Stimulated activated effector memory CD8-positive, alpha-beta T cell treated with anti-CD3 and anti-CD28 coated beads, Interleukin-12 subunit alpha, Interleukin-12 subunit beta, amount 100 ng/mL, for 72 hours (primary cell): Measurements from ENCODE around the gene CLASRP.

Experiments used
- ATAC-seq: fragments of 150-1000 bp; cut with Tn5 transposase; 2 replicates; pipeline ENCODE4 v1.10.0; 2021
- DNase-seq, 2 donors: peaks; one replicate each; pipeline ENCODE4 v3.0.0; 2021 to 2022; ENCODE audit warnings: low spot score in 2 of 2
- H3K27ac Mint-ChIP-seq: one replicate; pipeline ENCODE4 v1.8.0; 2022; ENCODE audit warnings: mild to moderate bottlenecking, mixed read lengths
- H3K36me3 Mint-ChIP-seq: one replicate; pipeline ENCODE4 v1.8.0; 2022; ENCODE audit warnings: mild to moderate bottlenecking, mixed read lengths
- H3K4me1 Mint-ChIP-seq: one replicate; pipeline ENCODE4 v1.8.0; 2022; ENCODE audit warnings: mixed read lengths
- H3K4me3 Mint-ChIP-seq: one replicate; pipeline ENCODE4 v1.8.0; 2022; ENCODE audit warnings: mild to moderate bottlenecking, mixed read lengths
- H3K9me3 Mint-ChIP-seq: one replicate; pipeline ENCODE4 v1.8.0; 2022; ENCODE audit warnings: mixed read lengths

The CLASRP gene

GRCh38 chr19:45079063-45079910, 40.4 kb downstream of the CLASRP start, which contains the start of gene GEMIN7:
TSS of gene GEMIN7 (plus strand) at chr19:45079260. CDS start at chr19:45090115, 10,855 bp downstream.
- peaks cover 55% of the 10 kb centered on the region for H3K4me1 Mint-ChIP-seq
- no peaks in the 10 kb centered on the region for H3K9me3 Mint-ChIP-seq
- H3K27ac Mint-ChIP-seq, result peak within 1 kb of the TSS; percentile 98
- peak within 1 kb of the TSS; percentile 99 for H3K4me3 Mint-ChIP-seq
- DNase-seq (peak; percentile 83 to 93), ATAC-seq (peak; percentile 78)
- peaks cover 53% of the 10 kb centered on the region for H3K36me3 Mint-ChIP-seq

GRCh38 chr19:45079911-45080370, 41.1 kb downstream of the CLASRP start:
- H3K4me3 Mint-ChIP-seq, result peak overlapping the region; percentile 99
- H3K9me3 Mint-ChIP-seq, result no peaks in the 10 kb centered on the region
- peaks cover 50% of the 10 kb centered on the region for H3K4me1 Mint-ChIP-seq
- DNase-seq, result no peak
- ATAC-seq, result no peak
- peak overlapping the region; percentile 98 for H3K27ac Mint-ChIP-seq
- H3K36me3 Mint-ChIP-seq, result peaks cover 55% of the 10 kb centered on the region

- ATAC-seq (no peak), DNase-seq (no peak)
- Mint-ChIP-seq H3K36me3 (peaks cover 75% of the 10 kb centered on the region), H3K4me3 (peak overlapping the region; percentile 99), H3K27ac (peak overlapping the region; percentile 33), H3K9me3 (no peaks in the 10 kb centered on the region), H3K4me1 (peaks cover 53% of the 10 kb centered on the region)
Observed at GRCh38 chr19:45082170-45082569, 43.3 kb downstream of the CLASRP start.

- H3K9me3 Mint-ChIP-seq, result no peaks in the 10 kb centered on the region
- no peak overlapping the region for H3K4me3 Mint-ChIP-seq
- peaks cover 38% of the 10 kb centered on the region for H3K4me1 Mint-ChIP-seq
- peak overlapping the region; percentile 79 for H3K27ac Mint-ChIP-seq
- no peak for ATAC-seq
- H3K36me3 Mint-ChIP-seq, result peaks cover 95% of the 10 kb centered on the region
- DNase-seq, result no peak
Observed at GRCh38 chr19:45086480-45086879, 47.6 kb downstream of the CLASRP start.

- DNase-seq, result peak; percentile 30 to 76
- ATAC-seq, result peak; percentile 82
- H3K27ac Mint-ChIP-seq, result peak overlapping the region; percentile 79
- no peaks in the 10 kb centered on the region for H3K9me3 Mint-ChIP-seq
- peak overlapping the region; percentile 61 for H3K4me3 Mint-ChIP-seq
- peaks cover 39% of the 10 kb centered on the region for H3K4me1 Mint-ChIP-seq
- H3K36me3 Mint-ChIP-seq, result peaks cover 95% of the 10 kb centered on the region
Observed at GRCh38 chr19:45087531-45087930, 48.7 kb downstream of the CLASRP start.

GRCh38 chr19:45090034-45090433, 51.2 kb downstream of the CLASRP start:
- Mint-ChIP-seq H3K4me3 (no peak overlapping the region), H3K27ac (no peak overlapping the region), H3K9me3 (no peaks in the 10 kb centered on the region), H3K4me1 (peaks cover 62% of the 10 kb centered on the region), H3K36me3 (peaks cover 95% of the 10 kb centered on the region)
- DNase-seq (no peak), ATAC-seq (no peak)

GRCh38 chr19:45090606-45091005, 51.8 kb downstream of the CLASRP start:
- Mint-ChIP-seq H3K9me3 (no peaks in the 10 kb centered on the region), H3K27ac (no peak overlapping the region), H3K4me1 (peaks cover 65% of the 10 kb centered on the region), H3K36me3 (peaks cover 91% of the 10 kb centered on the region), H3K4me3 (no peak overlapping the region)
- ATAC-seq, result no peak
- no peak for DNase-seq

- peaks cover 70% of the 10 kb centered on the region for H3K4me1 Mint-ChIP-seq
- no peaks in the 10 kb centered on the region for H3K9me3 Mint-ChIP-seq
- H3K36me3 Mint-ChIP-seq, result peaks cover 86% of the 10 kb centered on the region
- peak; percentile 92 to 95 for DNase-seq
- H3K27ac Mint-ChIP-seq, result peak overlapping the region; percentile 100
- ATAC-seq, result peak; percentile 80
- H3K4me3 Mint-ChIP-seq, result peak overlapping the region; percentile 94
Observed at GRCh38 chr19:45091031-45091923, 52.4 kb downstream of the CLASRP start.

GRCh38 chr19:45092747-45093678, 54.2 kb downstream of the CLASRP start, which contains the start of gene PPP1R37:
TSS of gene PPP1R37 (plus strand) at chr19:45093179. CDS start at chr19:45093326, 147 bp downstream.
- peak; percentile 81 for ATAC-seq

GRCh38 chr19:45094137-45094536, 55.3 kb downstream of the CLASRP start:
- H3K4me3 Mint-ChIP-seq, result peak overlapping the region; percentile 94
- H3K36me3 Mint-ChIP-seq, result peaks cover 67% of the 10 kb centered on the region
- DNase-seq (no peak), ATAC-seq (no peak)
- peak overlapping the region; percentile 100 for H3K27ac Mint-ChIP-seq
- H3K4me1 Mint-ChIP-seq, result peaks cover 74% of the 10 kb centered on the region
- no peaks in the 10 kb centered on the region for H3K9me3 Mint-ChIP-seq

More at GRCh38 chr19:45092747-45093678, 54.2 kb downstream of the CLASRP start, which contains the start of gene PPP1R37:
- peaks cover 78% of the 10 kb centered on the region for H3K36me3 Mint-ChIP-seq
- DNase-seq, result peak; percentile 77 to 94
- no peaks in the 10 kb centered on the region for H3K9me3 Mint-ChIP-seq
- peak within 1 kb of the TSS; percentile 100 for H3K27ac Mint-ChIP-seq
- peak within 1 kb of the TSS; percentile 94 for H3K4me3 Mint-ChIP-seq
- peaks cover 70% of the 10 kb centered on the region for H3K4me1 Mint-ChIP-seq

- Mint-ChIP-seq H3K9me3 (no peaks in the 10 kb centered on the region), H3K36me3 (peaks cover 61% of the 10 kb centered on the region), H3K27ac (peak overlapping the region; percentile 100), H3K4me3 (peak overlapping the region; percentile 94), H3K4me1 (peaks cover 80% of the 10 kb centered on the region)
- DNase-seq (no peak), ATAC-seq (no peak)
Observed at GRCh38 chr19:45094707-45095106, 55.9 kb downstream of the CLASRP start.

GRCh38 chr19:45095496-45096413, 56.9 kb downstream of the CLASRP start:
- H3K27ac Mint-ChIP-seq, result peak overlapping the region; percentile 78
- H3K4me1 Mint-ChIP-seq, result peaks cover 86% of the 10 kb centered on the region
- DNase-seq (no peak), ATAC-seq (no peak)
- peaks cover 51% of the 10 kb centered on the region for H3K36me3 Mint-ChIP-seq
- H3K4me3 Mint-ChIP-seq, result no peak overlapping the region
- H3K9me3 Mint-ChIP-seq, result no peaks in the 10 kb centered on the region

- Mint-ChIP-seq H3K36me3 (peaks cover 41% of the 10 kb centered on the region), H3K4me1 (peaks cover 89% of the 10 kb centered on the region), H3K27ac (peak overlapping the region; percentile 78), H3K9me3 (no peaks in the 10 kb centered on the region), H3K4me3 (no peak overlapping the region)
- DNase-seq (no peak), ATAC-seq (no peak)
Observed at GRCh38 chr19:45096700-45097099, 57.9 kb downstream of the CLASRP start.
